Measurements from ENCODE around the gene TRPC1.
A peak's percentile ranks its signal among the peaks of the same experiment; 100 is the strongest.

Gene TRPC1

DNA sequence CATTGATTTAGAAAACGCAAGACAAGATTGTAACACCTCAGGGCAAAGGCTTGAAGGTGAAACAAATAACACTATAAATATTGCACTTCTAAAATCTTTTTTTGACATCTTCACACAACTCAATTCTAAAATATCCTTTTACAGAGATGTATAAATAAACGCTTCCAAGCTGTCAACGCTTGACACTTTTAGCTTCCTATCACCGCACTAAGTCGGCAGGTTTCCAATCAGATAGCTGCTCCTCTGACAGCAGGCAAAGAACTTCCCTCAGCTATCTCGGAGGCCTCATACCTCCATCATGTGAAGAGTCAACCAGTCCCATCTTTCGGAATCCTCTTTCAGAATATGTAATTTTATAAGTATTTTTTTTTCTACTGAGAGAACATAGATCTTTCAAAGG is 94.1 kb downstream of the TRPC1 start:
- no peak for TF ChIP-seq JUND (IDR thresholded peaks at IDR 0.05; ENCODE audit: low read depth)
- in situ Hi-C loops (cut with HindIII; ENCODE audit: low pct_unique_long_range_greater_than_20kb, low sequenced_read_pairs): no loop called here
- DNase-seq (ENCODE audit: low read depth in 1 of 2, low spot score in 1 of 2): peak in 1 of 2 experiments; percentile 49

DNA sequence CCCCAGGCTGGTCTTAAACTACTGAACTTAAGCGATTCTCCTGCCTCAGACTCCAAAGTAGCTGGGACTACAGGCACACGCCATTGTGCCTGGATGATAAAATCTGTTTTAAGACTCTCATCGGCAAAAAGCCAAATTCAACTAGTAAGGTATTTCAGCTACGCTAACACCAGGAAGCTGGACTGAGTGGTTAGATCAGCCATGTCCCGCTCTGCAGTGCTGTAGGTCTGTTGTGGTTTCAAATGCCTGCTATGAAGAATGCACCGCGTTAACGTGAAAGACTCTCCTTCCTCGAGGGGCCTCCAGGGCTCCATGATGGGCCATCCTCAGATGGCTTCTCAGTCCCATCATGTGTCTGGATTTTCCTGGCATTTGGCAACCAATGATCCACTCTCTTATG is 94.8 kb downstream of the TRPC1 start:
- DNase-seq (ENCODE audit: low read depth in 1 of 2, low spot score in 1 of 2): peak; percentile 64 to 95
- in situ Hi-C loops (cut with HindIII; ENCODE audit: low pct_unique_long_range_greater_than_20kb, low sequenced_read_pairs): no loop called here
- no peak; the same call in 1 of the 2 replicates for TF ChIP-seq JUND (IDR thresholded peaks at IDR 0.05; ENCODE audit: low read depth)

DNA sequence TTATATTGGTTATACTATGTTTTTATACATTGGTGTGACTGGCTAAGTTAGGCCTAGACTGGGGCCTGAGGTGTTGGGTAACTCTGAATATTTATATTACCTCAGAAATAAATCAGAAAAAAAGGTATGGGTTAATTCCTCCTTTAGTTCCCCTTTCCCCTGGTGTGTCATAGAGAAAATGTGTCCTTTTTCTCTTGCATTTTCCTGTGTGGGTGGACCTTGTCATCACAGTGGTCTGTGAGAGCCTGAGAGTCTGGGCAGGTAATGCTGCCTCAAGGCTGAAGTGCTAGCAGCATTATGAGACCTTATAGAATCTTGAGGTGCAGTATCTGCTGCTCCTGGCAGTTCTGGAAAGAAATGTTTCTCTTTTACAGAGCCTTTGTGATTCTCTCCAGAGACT is 95.3 kb downstream of the TRPC1 start:
- no peak for TF ChIP-seq JUND (IDR thresholded peaks at IDR 0.05; ENCODE audit: low read depth)
- no peak for DNase-seq (ENCODE audit: low read depth in 1 of 2, low spot score in 1 of 2)
- in situ Hi-C loops (cut with HindIII; ENCODE audit: low pct_unique_long_range_greater_than_20kb, low sequenced_read_pairs): no loop called here

DNA sequence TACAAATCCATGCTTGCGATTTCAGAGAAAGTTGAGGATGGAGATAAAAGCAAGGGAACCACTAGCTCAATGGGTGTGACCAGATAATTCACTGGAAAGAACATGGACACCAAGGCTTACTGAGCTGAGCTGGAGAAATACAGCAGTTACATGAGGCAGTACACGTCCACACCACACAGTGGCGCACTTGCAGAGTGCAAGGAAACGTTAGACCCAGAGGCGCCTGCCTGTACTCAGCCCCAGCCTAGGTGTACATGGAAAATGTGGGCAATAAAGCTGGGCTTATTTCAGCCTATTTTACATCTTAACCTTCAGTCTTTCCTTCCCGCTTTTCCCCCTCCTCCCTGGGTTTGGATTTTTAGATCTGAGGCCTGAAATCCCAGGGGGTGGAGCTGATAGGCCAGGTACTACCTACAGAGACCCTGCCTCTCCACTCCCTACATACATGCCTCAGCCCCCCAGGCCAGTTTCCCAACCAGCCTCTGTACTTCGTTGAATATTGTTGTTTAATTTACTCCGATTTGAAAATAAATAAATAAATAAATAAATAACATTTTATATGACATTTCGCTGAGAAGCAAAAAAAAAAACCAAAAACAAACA is 105.0 kb downstream of the TRPC1 start:
- no peak for TF ChIP-seq JUND (IDR thresholded peaks at IDR 0.05; ENCODE audit: low read depth)
- in situ Hi-C loops (cut with HindIII; ENCODE audit: low pct_unique_long_range_greater_than_20kb, low sequenced_read_pairs): no loop called here
- peak; percentile 62 to 90 for DNase-seq (ENCODE audit: low read depth in 1 of 2, low spot score in 1 of 2)

DNA sequence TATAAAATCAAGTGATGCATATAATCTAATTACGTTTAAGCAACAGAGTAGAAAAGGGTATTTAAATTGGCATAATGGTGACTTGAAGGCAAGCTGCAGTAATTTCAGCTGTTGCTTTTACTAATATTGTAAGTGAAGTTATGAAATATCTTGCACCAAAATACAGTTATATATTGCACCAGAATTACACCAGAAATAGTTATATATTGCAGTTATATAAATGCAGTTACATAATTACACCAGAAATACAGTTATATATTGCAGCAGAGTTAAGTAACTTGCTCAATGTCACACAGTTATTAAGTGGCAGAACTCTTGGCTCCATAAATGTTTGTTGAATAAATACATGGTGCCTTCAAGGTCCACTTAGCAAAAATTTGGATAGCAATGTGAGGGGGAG is 113.7 kb downstream of the TRPC1 start:
- TF ChIP-seq JUND (IDR thresholded peaks at IDR 0.05; ENCODE audit: low read depth): no peak
- in situ Hi-C loops (cut with HindIII; ENCODE audit: low pct_unique_long_range_greater_than_20kb, low sequenced_read_pairs): no loop called here
- DNase-seq (ENCODE audit: low read depth in 1 of 2, low spot score in 1 of 2): no peak

DNA sequence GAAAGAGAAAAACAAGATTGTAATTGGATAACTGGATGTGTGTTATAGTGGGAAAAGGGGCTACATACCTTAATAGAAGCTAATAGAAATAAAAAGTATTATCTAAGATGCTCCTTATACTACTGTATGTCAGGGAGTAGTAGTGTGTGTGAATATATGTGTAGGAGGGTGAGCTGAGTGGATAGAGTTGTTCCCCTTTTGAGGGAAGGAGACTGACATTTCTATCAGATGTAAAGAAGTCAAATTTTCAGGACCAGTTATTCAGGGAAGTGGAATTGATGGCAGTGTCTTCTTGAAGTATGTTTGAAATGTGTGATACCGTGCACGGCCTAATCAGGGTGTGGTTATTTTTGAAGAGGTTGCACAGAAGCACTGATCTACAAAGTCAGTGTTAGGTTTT is 116.0 kb downstream of the TRPC1 start:
- no peak for TF ChIP-seq JUND (IDR thresholded peaks at IDR 0.05; ENCODE audit: low read depth)
- DNase-seq (ENCODE audit: low read depth in 1 of 2, low spot score in 1 of 2): no peak
- in situ Hi-C loops (cut with HindIII; ENCODE audit: low pct_unique_long_range_greater_than_20kb, low sequenced_read_pairs): no loop called here

DNA sequence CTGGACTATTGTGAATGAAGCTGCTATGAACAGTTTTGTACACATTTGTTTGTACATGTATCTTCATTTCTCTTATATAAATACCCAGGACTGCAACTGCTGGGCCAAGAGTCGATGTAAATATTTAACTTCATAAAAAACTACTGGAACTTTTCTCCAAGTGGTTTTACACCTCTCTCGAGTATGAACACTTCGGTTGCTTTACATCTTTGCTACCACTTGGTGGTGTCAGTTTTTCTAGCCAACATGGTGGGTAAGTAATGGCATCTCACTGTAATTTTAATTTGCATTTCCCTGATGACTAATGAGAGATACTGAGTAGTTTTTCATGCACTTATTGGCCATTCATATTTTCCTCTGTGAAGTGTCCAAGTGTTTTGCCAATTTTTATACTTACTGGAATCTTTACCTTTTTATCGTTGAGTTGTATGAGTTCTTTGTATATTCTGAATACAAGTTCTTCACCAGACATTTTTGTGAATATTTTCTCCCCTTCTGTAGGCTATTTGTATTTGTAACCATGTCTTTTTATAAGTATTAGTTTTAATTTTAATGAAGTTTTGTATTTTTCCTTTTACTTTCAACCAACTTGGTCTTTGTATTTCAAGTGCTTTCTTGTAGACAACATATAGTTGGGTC is 120.6 kb downstream of the TRPC1 start:
- in situ Hi-C loops (cut with HindIII; ENCODE audit: low pct_unique_long_range_greater_than_20kb, low sequenced_read_pairs): no loop called here
- TF ChIP-seq JUND (IDR thresholded peaks at IDR 0.05; ENCODE audit: low read depth): no peak
- peak; percentile 36 to 65 for DNase-seq (ENCODE audit: low read depth in 1 of 2, low spot score in 1 of 2)

DNA sequence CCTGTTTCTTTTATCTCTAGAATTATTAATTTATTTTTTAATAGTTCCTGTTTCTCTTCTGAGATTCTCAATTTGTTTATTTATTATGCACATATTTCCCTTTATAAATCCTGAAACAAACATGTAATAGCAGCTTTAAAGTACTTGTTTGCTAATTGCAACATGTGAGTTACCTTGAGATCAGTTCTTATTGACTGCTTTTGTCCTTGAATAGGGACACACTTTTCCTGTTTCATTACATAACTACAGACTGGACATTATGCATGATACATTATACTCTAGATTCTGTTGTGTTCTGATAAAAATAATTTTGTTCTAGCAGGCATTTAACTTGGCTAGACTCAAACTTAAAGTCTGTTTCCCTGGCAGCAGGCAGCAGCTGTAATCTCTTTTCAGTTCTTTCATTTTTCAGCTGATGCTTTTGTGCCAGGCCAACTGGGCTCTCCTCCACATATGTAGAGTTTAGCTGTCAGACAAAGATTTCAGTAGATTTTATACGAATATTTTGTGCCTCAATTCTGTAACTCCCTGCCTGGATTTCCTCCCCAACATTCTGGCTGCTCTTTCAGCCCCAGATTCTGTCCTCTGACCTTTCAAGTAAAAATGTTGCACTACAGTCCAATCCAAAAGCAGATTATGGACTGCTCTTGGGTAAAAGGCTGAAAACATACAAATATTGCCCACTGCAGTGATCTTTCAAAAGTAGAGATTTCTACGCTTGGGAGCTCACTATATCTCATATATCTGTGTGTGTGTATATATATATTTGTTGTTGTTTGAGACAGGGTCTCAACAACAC is 123.1 kb downstream of the TRPC1 start:
- no peak for TF ChIP-seq JUND (IDR thresholded peaks at IDR 0.05; ENCODE audit: low read depth)
- in situ Hi-C loops (cut with HindIII; ENCODE audit: low pct_unique_long_range_greater_than_20kb, low sequenced_read_pairs): no loop called here
- DNase-seq (ENCODE audit: low read depth in 1 of 2, low spot score in 1 of 2): no peak

DNA sequence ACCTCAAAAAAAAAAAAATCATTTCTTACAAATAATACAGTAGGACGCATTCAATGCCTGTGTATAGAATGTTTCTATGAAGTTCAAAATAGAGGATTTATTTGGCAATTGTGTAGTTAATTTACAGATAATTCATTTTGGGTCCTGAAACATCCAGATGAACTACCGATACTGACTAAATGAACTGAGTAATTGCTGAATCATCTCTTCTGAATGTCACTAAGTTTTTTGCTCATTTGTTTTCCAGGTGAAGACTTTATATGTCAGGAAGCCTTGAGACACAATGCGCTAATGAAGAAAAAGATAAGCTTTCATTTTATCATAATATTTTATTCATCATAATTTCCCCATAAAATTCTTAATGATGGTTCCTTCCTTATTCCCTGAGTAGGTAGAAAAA is 125.3 kb downstream of the TRPC1 start:
- in situ Hi-C loops (cut with HindIII; ENCODE audit: low pct_unique_long_range_greater_than_20kb, low sequenced_read_pairs): no loop called here

DNA sequence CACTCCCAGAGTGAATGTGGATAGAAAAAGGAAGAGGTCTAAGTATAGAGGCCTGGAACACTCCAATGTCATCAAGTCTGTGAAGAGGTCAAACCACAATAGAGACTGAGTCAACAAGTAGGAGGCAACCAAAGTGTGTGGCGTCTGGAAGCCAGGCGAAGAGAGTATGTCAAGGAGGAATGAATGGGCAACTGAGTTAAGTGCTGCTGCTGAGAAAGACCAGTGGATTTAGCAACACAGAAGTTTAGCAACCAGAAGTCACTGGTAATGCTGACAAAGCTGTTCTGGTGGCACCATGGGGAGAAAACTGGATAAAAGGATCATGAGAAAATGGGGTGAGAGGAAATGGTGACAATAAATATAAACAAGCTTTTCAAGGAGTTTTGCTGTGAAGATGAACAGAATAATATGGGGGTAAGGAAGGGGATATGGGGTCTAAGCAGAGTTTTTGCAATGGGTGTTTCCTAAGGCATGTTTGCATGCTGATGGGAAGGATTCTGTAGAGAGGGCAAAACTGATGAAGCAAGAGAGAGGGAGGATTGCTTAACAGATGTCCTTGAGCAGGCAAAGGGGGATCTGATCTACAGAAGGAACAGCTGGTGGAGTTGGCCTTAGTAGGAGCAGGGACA is 126.7 kb downstream of the TRPC1 start:
- no peak for DNase-seq (ENCODE audit: low read depth in 1 of 2, low spot score in 1 of 2)
- in situ Hi-C loops (cut with HindIII; ENCODE audit: low pct_unique_long_range_greater_than_20kb, low sequenced_read_pairs): no loop called here
- no peak for TF ChIP-seq JUND (IDR thresholded peaks at IDR 0.05; ENCODE audit: low read depth)

More for the DNA sequence above, 125.3 kb downstream of the TRPC1 start:
- DNase-seq (ENCODE audit: low read depth in 1 of 2, low spot score in 1 of 2): no peak
- no peak for TF ChIP-seq JUND (IDR thresholded peaks at IDR 0.05; ENCODE audit: low read depth)

DNA sequence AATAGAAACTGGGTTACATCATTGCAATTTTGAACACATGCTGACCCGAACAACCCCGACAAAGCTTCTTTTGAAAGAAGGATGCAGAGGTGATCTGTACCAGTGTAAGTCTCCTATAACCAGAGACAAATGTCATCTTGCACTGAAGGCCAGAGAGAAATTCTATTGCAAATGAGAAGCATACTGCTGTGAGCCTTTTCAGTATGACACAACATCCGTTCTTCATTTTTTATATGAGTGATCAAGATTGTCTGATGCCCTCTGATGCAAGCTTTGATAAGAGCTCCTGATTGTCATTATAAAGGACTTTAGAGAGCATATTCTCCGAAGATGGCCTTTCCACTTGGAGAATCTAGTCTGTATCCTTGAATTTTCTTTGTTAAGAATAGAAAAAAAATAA is 128.2 kb downstream of the TRPC1 start:
- DNase-seq (ENCODE audit: low read depth in 1 of 2, low spot score in 1 of 2): no peak
- in situ Hi-C loops (cut with HindIII; ENCODE audit: low pct_unique_long_range_greater_than_20kb, low sequenced_read_pairs): no loop called here
- no peak for TF ChIP-seq JUND (IDR thresholded peaks at IDR 0.05; ENCODE audit: low read depth)

DNA sequence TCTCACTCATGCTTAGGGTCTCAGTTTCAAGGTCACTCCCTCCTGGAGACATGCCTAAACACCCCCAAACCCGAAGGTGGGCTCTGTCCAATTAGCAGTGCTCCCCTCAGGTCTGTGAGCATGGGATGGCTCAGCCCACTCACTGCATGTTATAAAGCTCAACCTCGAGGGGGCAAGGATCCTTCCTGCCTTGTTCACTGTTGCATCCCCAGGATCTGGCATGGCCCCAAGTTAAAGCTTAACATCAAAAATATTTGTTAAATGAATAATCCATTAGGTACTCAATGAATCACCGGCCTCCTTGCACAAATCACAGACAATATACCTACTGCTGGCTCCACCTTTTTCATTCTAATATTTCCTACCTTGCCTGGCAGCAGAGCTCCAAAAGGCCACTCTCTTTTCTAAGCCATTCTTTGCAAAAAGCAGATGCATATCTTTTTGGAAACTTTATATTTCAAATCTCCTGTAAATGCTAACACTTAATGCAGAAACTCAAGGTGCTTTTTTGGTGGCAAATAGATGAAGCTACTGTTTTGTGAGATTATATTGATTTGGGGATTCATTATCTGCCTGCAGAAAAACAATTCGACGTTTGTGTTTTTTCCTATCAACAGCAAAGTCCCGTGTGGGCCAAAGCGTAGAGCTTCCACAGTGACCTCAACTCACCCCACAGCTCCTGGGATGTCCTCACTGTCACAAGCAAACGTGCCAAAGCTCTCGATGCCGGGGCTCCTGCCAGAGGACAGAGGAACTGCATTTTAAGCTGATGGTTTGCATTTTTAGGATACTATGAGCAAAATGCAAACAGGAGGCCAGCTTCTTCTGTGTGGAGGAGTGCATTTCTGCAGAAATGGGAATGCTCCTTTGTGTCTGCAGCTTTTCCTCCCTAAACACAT is 129.7 kb downstream of the TRPC1 start:
- TF ChIP-seq JUND (IDR thresholded peaks at IDR 0.05; ENCODE audit: low read depth): no peak
- DNase-seq (ENCODE audit: low read depth in 1 of 2, low spot score in 1 of 2): no peak
- in situ Hi-C loops (cut with HindIII; ENCODE audit: low pct_unique_long_range_greater_than_20kb, low sequenced_read_pairs): no loop called here

Data from T47D (cell line).